Activated T-cell treated with anti-CD3 and anti-CD28 coated beads, Interleukin-2, amount 50 U/mL, for 72 hours (primary cell): ENCODE measurements around the gene FSTL5. TPM values are rescaled to one million over a fixed set of nuclear protein-coding genes. Genes with fewer than 3 reads are reported as not detected.

Source experiments
- ATAC-seq, 2 donors: fragments of 150-1000 bp; cut with Tn5 transposase; replicated peaks in 1 of 2; 2 replicates each; pipeline ENCODE4 v1.10.0; 2021; ENCODE audit warnings: moderate library complexity in 2 of 2, mild to moderate bottlenecking in 1 of 2
- DNase-seq, 2 donors: peaks; one replicate each; pipeline ENCODE4 v3.0.0; 2021 to 2022; ENCODE audit warnings: mixed read lengths in 1 of 2
- H3K27ac Mint-ChIP-seq: one replicate; pipeline ENCODE4 v1.8.0; 2022; ENCODE audit warnings: mild to moderate bottlenecking, moderate library complexity, mixed read lengths
- H3K27me3 Mint-ChIP-seq: one replicate; pipeline ENCODE4 v1.8.0; 2022; ENCODE audit warnings: low read depth, mixed read lengths
- H3K36me3 Mint-ChIP-seq, 2 donors: one replicate each; pipeline ENCODE4 v1.8.0; 2022; ENCODE audit warnings: mixed read lengths in 2 of 2, mild to moderate bottlenecking in 1 of 2; ENCODE audit not compliant: insufficient read depth in 2 of 2
- H3K4me1 Mint-ChIP-seq: one replicate; pipeline ENCODE4 v1.8.0; 2022; ENCODE audit warnings: low read depth, mixed read lengths
- H3K4me3 Mint-ChIP-seq, 2 donors: one replicate each; pipeline ENCODE4 v1.8.0; 2022; ENCODE audit warnings: mild to moderate bottlenecking in 2 of 2, mixed read lengths in 2 of 2, moderate library complexity in 2 of 2
- H3K9me3 Mint-ChIP-seq, 2 donors: one replicate each; pipeline ENCODE4 v1.8.0; 2022; ENCODE audit warnings: mixed read lengths in 2 of 2
- total RNA-seq, 2 donors: library from RNA; stranded (reverse); gene quantifications; one replicate each; pipeline ENCODE4 v1.2.3, GENCODE V29; 2022

The FSTL5 gene
- total RNA-seq, 2 donors from 2014 or later, result not detected

- no peak for ATAC-seq
- no peaks in the 10 kb centered on the region for H3K4me1 Mint-ChIP-seq
- H3K4me3 Mint-ChIP-seq, result no peak overlapping the region
- H3K27me3 Mint-ChIP-seq, result no peaks in the 10 kb centered on the region
- H3K36me3 Mint-ChIP-seq, result no peaks in the 10 kb centered on the region
- DNase-seq, result no peak
- no peak overlapping the region for H3K27ac Mint-ChIP-seq
- peaks cover 3 to 12% of the 10 kb centered on the region in 2 donors for H3K9me3 Mint-ChIP-seq
These were observed 562.8 kb downstream of the FSTL5 start for GRCh38 chr4:161601011-161601410.

DNA sequence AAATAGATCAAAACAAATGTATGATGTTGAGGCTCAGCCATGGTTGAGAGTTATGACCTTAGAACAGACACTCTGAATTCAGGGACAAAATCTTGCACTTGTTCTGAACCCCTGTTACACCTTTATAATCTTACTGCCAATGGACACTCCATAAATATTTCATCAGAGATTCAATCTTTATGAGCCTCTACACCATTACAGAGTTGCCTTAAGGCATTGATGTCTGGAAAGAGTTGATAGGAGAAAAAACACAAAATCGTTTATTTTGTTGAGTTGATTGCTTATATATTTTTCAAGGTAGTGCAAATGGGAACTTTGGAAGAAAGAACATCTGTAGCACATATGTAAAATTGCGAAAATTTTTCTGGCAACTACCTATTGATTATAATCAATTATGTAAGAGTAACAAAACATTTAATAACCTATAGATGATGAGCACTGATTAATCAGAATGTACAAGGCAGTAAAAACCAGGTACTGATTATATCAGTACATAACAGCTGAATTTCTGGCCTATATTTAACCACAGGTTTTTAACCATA lies 568.5 kb downstream of the FSTL5 start:
- Mint-ChIP-seq H3K36me3 (no peaks in the 10 kb centered on the region), H3K9me3 (peaks cover 5 to 6% of the 10 kb centered on the region in 2 donors), H3K27ac (no peak overlapping the region), H3K4me3 (no peak overlapping the region), H3K27me3 (no peaks in the 10 kb centered on the region), H3K4me1 (no peaks in the 10 kb centered on the region)
- ATAC-seq (no peak), DNase-seq (no peak)

DNA sequence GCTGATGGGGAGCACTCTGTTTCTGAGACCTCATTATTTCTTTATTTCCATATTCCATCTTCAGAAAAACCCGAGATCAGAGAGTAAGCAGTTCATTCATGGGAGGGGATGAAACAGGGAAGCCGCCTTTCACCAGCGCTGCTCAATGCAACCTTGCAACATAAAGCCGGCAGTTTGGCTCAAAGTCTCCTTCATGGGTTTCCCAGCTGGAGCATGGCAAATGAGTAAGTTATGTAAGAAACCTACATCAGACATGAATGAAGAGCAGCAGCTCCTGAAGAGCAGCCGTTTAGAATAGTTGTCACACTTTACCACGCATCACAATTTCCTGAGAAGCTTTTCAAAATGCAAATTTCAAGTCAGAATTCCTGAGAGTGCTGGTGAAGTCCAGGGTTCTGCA lies 578.8 kb downstream of the FSTL5 start:
- peaks cover 3 to 6% of the 10 kb centered on the region in 2 donors for H3K9me3 Mint-ChIP-seq
- H3K27me3 Mint-ChIP-seq, result no peaks in the 10 kb centered on the region
- H3K36me3 Mint-ChIP-seq, result peaks cover 0 to 3% of the 10 kb centered on the region in 2 donors
- no peak for ATAC-seq
- H3K4me3 Mint-ChIP-seq, result no peak overlapping the region
- no peak for DNase-seq
- H3K4me1 Mint-ChIP-seq, result no peaks in the 10 kb centered on the region
- H3K27ac Mint-ChIP-seq, result no peak overlapping the region

GRCh38 chr4:161583549-161583948 lies 580.3 kb downstream of the FSTL5 start:
- Mint-ChIP-seq H3K4me3 (no peak overlapping the region), H3K9me3 (peaks cover 0 to 4% of the 10 kb centered on the region in 2 donors), H3K4me1 (no peaks in the 10 kb centered on the region), H3K27ac (no peak overlapping the region), H3K36me3 (no peaks in the 10 kb centered on the region), H3K27me3 (no peaks in the 10 kb centered on the region)
- ATAC-seq (no peak), DNase-seq (no peak)

GRCh38 chr4:161581262-161582230 lies 582.3 kb downstream of the FSTL5 start:
- no peak for DNase-seq
- Mint-ChIP-seq H3K9me3 (peaks cover 0 to 7% of the 10 kb centered on the region in 2 donors), H3K27me3 (no peaks in the 10 kb centered on the region), H3K4me1 (no peaks in the 10 kb centered on the region), H3K27ac (no peak overlapping the region), H3K36me3 (no peaks in the 10 kb centered on the region), H3K4me3 (no peak overlapping the region)
- no peak for ATAC-seq

GRCh38 chr4:161577579-161578301 lies 586.1 kb downstream of the FSTL5 start:
- no peaks in the 10 kb centered on the region for H3K36me3 Mint-ChIP-seq
- H3K27ac Mint-ChIP-seq, result no peak overlapping the region
- no peaks in the 10 kb centered on the region for H3K4me1 Mint-ChIP-seq
- H3K27me3 Mint-ChIP-seq, result no peaks in the 10 kb centered on the region
- DNase-seq, result no peak
- no peak for ATAC-seq
- H3K9me3 Mint-ChIP-seq, result peaks cover 4 to 7% of the 10 kb centered on the region in 2 donors
- H3K4me3 Mint-ChIP-seq, result no peak overlapping the region

GRCh38 chr4:161573836-161574235 lies 590.0 kb downstream of the FSTL5 start:
- H3K27ac Mint-ChIP-seq, result no peak overlapping the region
- DNase-seq (no peak), ATAC-seq (no peak)
- H3K9me3 Mint-ChIP-seq, result peaks cover 9 to 11% of the 10 kb centered on the region in 2 donors
- H3K27me3 Mint-ChIP-seq, result no peaks in the 10 kb centered on the region
- no peak overlapping the region for H3K4me3 Mint-ChIP-seq
- no peaks in the 10 kb centered on the region for H3K4me1 Mint-ChIP-seq
- H3K36me3 Mint-ChIP-seq, result no peaks in the 10 kb centered on the region

DNA sequence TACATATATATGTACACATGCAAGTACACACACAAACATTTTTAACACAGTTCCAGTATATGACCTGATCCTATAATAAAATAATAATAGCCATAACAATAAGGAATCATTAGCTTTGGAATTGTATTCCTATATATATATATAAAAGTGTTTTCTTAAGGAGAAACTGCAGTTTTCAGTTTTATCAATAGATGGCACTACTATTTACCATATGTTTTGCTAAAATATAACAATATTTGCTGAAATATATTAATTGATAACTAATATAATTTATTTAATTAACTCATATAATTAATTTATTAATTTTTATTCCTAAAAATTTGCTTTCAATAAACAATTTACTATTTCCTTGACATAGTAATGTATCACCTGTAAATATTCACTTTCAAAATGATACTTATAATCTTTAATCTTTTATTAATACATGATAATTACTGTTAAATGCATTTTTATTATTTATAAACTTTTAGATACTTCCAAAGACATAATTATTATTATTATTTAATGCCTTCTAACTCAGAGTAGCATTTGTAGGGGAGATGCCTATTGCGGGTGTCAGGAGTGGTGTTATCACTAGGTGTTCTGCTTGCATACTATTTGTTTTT lies 599.5 kb downstream of the FSTL5 start:
- no peaks in the 10 kb centered on the region for H3K27me3 Mint-ChIP-seq
- DNase-seq (no peak), ATAC-seq (no peak)
- no peak overlapping the region for H3K27ac Mint-ChIP-seq
- peaks cover 2 to 10% of the 10 kb centered on the region in 2 donors for H3K9me3 Mint-ChIP-seq
- no peaks in the 10 kb centered on the region for H3K4me1 Mint-ChIP-seq
- no peaks in the 10 kb centered on the region for H3K36me3 Mint-ChIP-seq
- no peak overlapping the region for H3K4me3 Mint-ChIP-seq

- Mint-ChIP-seq H3K27me3 (no peaks in the 10 kb centered on the region), H3K4me3 (no peak overlapping the region), H3K4me1 (no peaks in the 10 kb centered on the region), H3K36me3 (no peaks in the 10 kb centered on the region), H3K9me3 (peaks cover 0 to 3% of the 10 kb centered on the region in 2 donors), H3K27ac (no peak overlapping the region)
- DNase-seq (no peak), ATAC-seq (no peak)
These were observed 607.8 kb downstream of the FSTL5 start for GRCh38 chr4:161555689-161556660.

DNA sequence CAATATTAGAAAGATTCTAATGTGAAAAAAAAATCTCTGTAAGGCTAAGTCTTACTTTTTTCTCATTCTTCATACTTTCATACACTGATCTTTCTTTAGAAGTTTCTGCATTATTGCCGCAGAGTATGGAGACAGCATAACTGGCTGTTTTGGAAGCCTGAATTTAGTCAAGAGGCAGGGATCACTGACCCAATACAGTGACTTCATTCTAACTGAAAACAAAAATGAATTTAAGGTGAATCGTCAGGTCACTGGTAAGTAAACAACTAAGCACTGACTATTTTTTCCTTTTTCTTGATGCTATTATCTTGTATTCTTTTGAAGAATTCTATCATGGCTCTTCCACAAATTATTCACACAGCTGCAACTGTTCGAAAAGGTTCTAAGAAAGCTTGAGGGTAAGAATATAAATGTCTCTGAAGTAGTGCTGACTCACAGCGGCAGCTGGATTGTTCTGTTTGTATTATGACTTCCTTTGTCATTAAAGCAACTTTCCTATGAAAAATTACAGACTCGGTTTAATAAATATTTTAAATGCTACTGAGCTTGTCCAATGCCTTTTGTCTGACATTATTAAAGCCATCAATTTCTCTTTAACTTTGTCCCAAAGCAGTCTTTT lies 609.3 kb downstream of the FSTL5 start:
- DNase-seq, result no peak
- ATAC-seq, result no peak
- no peak overlapping the region for H3K4me3 Mint-ChIP-seq

DNA sequence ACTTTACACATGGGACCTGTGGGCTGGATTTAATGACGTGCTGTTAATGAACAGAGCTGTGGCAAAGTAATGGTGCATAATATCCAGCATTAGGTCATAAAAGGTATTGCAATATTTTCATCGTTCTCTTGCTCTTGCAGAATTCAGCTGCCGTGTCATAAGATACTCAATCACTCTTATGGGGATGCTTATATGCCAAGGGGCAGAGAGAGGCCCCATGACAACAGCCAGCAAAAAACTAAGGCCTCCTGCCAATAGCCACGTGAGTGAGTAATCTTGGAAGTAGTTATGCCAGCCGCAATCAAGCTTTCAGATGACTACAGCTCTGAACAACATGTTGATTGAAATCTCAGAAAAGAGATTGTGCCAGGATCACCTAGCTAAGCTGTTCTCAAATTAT lies 616.9 kb downstream of the FSTL5 start:
- Mint-ChIP-seq H3K27ac (no peak overlapping the region), H3K27me3 (no peaks in the 10 kb centered on the region), H3K4me3 (no peak overlapping the region), H3K9me3 (peaks cover 1 to 7% of the 10 kb centered on the region in 2 donors), H3K36me3 (no peaks in the 10 kb centered on the region), H3K4me1 (no peaks in the 10 kb centered on the region)
- DNase-seq (no peak), ATAC-seq (no peak)

More for the DNA sequence above, 609.3 kb downstream of the FSTL5 start:
- no peak overlapping the region for H3K27ac Mint-ChIP-seq
- H3K36me3 Mint-ChIP-seq, result no peaks in the 10 kb centered on the region
- H3K4me1 Mint-ChIP-seq, result no peaks in the 10 kb centered on the region
- no peaks in the 10 kb centered on the region for H3K27me3 Mint-ChIP-seq
- H3K9me3 Mint-ChIP-seq, result peaks cover 0 to 3% of the 10 kb centered on the region in 2 donors

GRCh38 chr4:161540265-161540664 lies 623.5 kb downstream of the FSTL5 start:
- Mint-ChIP-seq H3K36me3 (peaks cover 2% of the 10 kb centered on the region in 2 donors), H3K4me1 (no peaks in the 10 kb centered on the region), H3K27ac (no peak overlapping the region), H3K27me3 (no peaks in the 10 kb centered on the region), H3K9me3 (peaks cover 11 to 12% of the 10 kb centered on the region in 2 donors), H3K4me3 (no peak overlapping the region)
- ATAC-seq (no peak), DNase-seq (no peak)
